Endothelial cell of umbilical vein (primary cell): Measurements from ENCODE around the gene MEF2D.

ENCODE experiments used
- EZH2 ChIP-seq: IDR thresholded peaks from 2 replicates; pipeline ENCODE4 v1.6.1; 2012; ENCODE audit warnings: borderline replicate concordance, low read depth, mild to moderate bottlenecking, moderate library complexity, low read length, inconsistent platforms; ENCODE audit not compliant: severe bottlenecking
- FOS ChIP-seq: IDR thresholded peaks from 2 replicates; pipeline ENCODE4 v1.6.1; 2011; ENCODE audit warnings: mild to moderate bottlenecking, low read length, moderate library complexity, borderline replicate concordance; ENCODE audit not compliant: insufficient read depth
- GATA2 ChIP-seq: IDR thresholded peaks from 2 replicates; pipeline ENCODE4 v1.7.0; 2011; ENCODE audit warnings: low read depth, mild to moderate bottlenecking, moderate library complexity, mixed read lengths, low read length; ENCODE audit not compliant: insufficient read length, insufficient read depth
- POLR2A ChIP-seq: IDR thresholded peaks from 2 replicates; pipeline ENCODE4 v1.6.1; 2012; ENCODE audit warnings: low read depth, mild to moderate bottlenecking, control low read depth, low read length
- POLR2AphosphoS5 ChIP-seq: IDR thresholded peaks from 2 replicates; pipeline ENCODE4 v1.6.1; 2012; ENCODE audit warnings: low read depth, mild to moderate bottlenecking, control low read depth, low read length, moderate library complexity; ENCODE audit not compliant: insufficient read depth
- TF ChIP-seq, protein P1 (sequence below), 2 donors: IDR thresholded peaks; 1 replicate in 1 of 2; 2 replicates in 1 of 2; pipeline ENCODE4 v1.5.1; 2011; ENCODE audit warnings: low read length in 2 of 2, mild to moderate bottlenecking in 2 of 2, moderate library complexity in 2 of 2, control low read depth in 1 of 2, inconsistent platforms in 1 of 2, low read depth in 1 of 2; ENCODE audit not compliant: insufficient read depth in 1 of 2; ENCODE audit errors: extremely low read depth in 1 of 2

DNA sequence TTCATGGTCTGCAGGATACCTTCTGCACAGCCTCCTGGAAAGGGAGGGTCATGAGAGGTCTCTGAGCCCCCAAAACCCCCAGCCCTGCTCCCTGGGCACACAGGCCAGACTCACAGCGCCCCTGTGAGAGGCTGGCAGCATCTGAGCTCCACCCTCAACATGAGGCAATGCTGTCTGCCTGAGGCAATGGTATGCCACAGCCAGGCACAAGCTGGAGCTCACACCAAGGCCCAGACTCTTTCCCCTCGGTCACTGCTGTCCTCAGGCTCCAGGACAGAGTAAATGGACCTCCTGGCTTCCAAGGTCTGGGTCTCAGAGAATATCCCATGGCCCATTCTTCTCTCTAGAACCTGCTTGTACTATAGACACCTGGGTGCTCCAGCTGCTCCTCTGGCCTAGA is 17.2 kb downstream of the MEF2D start:
- TF ChIP-seq, protein P1, sequence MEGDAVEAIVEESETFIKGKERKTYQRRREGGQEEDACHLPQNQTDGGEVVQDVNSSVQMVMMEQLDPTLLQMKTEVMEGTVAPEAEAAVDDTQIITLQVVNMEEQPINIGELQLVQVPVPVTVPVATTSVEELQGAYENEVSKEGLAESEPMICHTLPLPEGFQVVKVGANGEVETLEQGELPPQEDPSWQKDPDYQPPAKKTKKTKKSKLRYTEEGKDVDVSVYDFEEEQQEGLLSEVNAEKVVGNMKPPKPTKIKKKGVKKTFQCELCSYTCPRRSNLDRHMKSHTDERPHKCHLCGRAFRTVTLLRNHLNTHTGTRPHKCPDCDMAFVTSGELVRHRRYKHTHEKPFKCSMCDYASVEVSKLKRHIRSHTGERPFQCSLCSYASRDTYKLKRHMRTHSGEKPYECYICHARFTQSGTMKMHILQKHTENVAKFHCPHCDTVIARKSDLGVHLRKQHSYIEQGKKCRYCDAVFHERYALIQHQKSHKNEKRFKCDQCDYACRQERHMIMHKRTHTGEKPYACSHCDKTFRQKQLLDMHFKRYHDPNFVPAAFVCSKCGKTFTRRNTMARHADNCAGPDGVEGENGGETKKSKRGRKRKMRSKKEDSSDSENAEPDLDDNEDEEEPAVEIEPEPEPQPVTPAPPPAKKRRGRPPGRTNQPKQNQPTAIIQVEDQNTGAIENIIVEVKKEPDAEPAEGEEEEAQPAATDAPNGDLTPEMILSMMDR (IDR thresholded peaks at IDR 0.05; ENCODE audit: extremely low read depth in 1 of 2, insufficient read depth in 1 of 2, low read depth in 1 of 2, low read length in 2 of 2): no peak
- TF ChIP-seq POLR2AphosphoS5 (no peak), POLR2A (no peak), FOS (no peak), EZH2 (no peak), GATA2 (no peak)
